Hematopoietic multipotent progenitor cell (in vitro differentiated cells): ENCODE results near the gene CYP19A1. TPM values are rescaled to one million over a fixed set of nuclear protein-coding genes. Genes with fewer than 3 reads are reported as not detected.

Source experiments
- DNase-seq, 3 donors: peaks; one replicate each; pipeline ENCODE4 v3.0.0-alpha.2; 2011 to 2015; ENCODE audit warnings: low read depth in 2 of 3, low spot score in 2 of 3
- total RNA-seq: library from RNA; depleted of rRNA; stranded (reverse); fragments of >200 nt; gene quantifications from one replicate; pipeline ENCODE4 v1.2.3, GENCODE V29; 2012

CYP19A1 gene
- total RNA-seq, 1 donor: not detected

GRCh38 chr15:51226576-51227210 lies 111.7 kb downstream of the CYP19A1 start:
- no peak for DNase-seq

GRCh38 chr15:51224428-51224827 lies 114.0 kb downstream of the CYP19A1 start:
- no peak for DNase-seq

GRCh38 chr15:51223771-51224229 lies 114.6 kb downstream of the CYP19A1 start:
- DNase-seq: peak in 1 of 3 donors; percentile 24

GRCh38 chr15:51218299-51218938 lies 120.0 kb downstream of the CYP19A1 start:
- DNase-seq: no peak

- no peak for DNase-seq
Measured at GRCh38 chr15:51212909-51213308, 125.5 kb downstream of the CYP19A1 start.

GRCh38 chr15:51212239-51212638 lies 126.2 kb downstream of the CYP19A1 start:
- DNase-seq: no peak

GRCh38 chr15:51205050-51205975 lies 133.1 kb downstream of the CYP19A1 start:
- DNase-seq: no peak

- no peak for DNase-seq
Measured at GRCh38 chr15:51203797-51204196, 134.6 kb downstream of the CYP19A1 start.

GRCh38 chr15:51202783-51203182 lies 135.6 kb downstream of the CYP19A1 start:
- DNase-seq: peak in 2 of 3 donors; percentile 5 to 6

GRCh38 chr15:51201581-51201980 lies 136.8 kb downstream of the CYP19A1 start:
- DNase-seq: no peak

- no peak for DNase-seq
Measured at GRCh38 chr15:51200792-51201191, 137.6 kb downstream of the CYP19A1 start.

GRCh38 chr15:51199541-51199940 lies 138.9 kb downstream of the CYP19A1 start:
- DNase-seq: no peak

GRCh38 chr15:51198701-51199232 lies 139.6 kb downstream of the CYP19A1 start:
- DNase-seq: peak in 2 of 3 donors; percentile 14 to 31

- no peak for DNase-seq
Measured at GRCh38 chr15:51195459-51195858, 142.9 kb downstream of the CYP19A1 start.

- DNase-seq: no peak
Measured at GRCh38 chr15:51193979-51194378, 144.4 kb downstream of the CYP19A1 start.

GRCh38 chr15:51193526-51193925 lies 144.9 kb downstream of the CYP19A1 start:
- DNase-seq: no peak

- DNase-seq: peak; percentile 3 to 78 (median 61)
Measured at GRCh38 chr15:51192521-51193280, 145.7 kb downstream of the CYP19A1 start.

GRCh38 chr15:51191766-51192165 lies 146.6 kb downstream of the CYP19A1 start:
- DNase-seq: no peak

GRCh38 chr15:51191072-51191670 lies 147.2 kb downstream of the CYP19A1 start:
- no peak for DNase-seq
